NCI-H748 treated with DMSO at 0.1 percent for 48 hours (cell line): ENCODE data around the gene HTR3A.
"Not testable (repeated sequence)": the region's sequence is repeated elsewhere in the genome, so short reads cannot be mapped to it uniquely, and the experiment has no call there.

ENCODE experiments used
- DNase-seq: peaks from one replicate; lab custom pipeline; 2025; lab: John Stamatoyannopoulos, UW

The HTR3A gene

DNA sequence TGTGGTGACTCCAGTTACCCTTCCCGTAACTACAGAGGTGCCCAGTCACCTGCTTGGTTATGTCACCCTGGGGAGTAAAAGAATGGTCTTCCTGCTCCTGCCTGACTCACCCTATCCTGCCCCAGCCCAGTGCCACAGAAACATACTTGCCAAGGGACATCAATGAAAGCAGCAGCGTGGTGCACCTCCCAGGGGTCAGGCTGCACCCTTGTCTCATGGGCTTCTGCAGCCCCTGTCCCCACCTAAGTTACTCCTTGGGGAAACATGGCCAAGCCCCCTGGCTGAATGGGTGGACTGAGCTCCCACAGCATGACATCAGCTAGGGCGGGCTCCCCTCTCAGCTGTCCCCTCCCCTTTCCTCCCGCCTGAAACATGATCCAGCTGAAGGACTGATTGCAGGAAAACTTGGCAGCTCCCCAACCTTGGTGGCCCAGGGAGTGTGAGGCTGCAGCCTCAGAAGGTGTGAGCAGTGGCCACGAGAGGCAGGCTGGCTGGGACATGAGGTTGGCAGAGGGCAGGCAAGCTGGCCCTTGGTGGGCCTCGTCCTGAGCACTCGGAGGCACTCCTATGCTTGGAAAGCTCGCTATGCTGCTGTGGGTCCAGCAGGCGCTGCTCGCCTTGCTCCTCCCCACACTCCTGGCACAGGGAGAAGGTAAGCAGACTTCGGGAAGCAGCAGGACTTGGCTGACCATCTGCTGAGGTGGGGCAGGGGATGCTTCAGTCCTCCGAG lies at the start of gene HTR3A:
TSS of gene HTR3A (plus strand) at position 368 of the 730 bp plus-strand sequence. CDS start at position 586, 218 bp downstream.
- peak; percentile 74 for DNase-seq

DNA sequence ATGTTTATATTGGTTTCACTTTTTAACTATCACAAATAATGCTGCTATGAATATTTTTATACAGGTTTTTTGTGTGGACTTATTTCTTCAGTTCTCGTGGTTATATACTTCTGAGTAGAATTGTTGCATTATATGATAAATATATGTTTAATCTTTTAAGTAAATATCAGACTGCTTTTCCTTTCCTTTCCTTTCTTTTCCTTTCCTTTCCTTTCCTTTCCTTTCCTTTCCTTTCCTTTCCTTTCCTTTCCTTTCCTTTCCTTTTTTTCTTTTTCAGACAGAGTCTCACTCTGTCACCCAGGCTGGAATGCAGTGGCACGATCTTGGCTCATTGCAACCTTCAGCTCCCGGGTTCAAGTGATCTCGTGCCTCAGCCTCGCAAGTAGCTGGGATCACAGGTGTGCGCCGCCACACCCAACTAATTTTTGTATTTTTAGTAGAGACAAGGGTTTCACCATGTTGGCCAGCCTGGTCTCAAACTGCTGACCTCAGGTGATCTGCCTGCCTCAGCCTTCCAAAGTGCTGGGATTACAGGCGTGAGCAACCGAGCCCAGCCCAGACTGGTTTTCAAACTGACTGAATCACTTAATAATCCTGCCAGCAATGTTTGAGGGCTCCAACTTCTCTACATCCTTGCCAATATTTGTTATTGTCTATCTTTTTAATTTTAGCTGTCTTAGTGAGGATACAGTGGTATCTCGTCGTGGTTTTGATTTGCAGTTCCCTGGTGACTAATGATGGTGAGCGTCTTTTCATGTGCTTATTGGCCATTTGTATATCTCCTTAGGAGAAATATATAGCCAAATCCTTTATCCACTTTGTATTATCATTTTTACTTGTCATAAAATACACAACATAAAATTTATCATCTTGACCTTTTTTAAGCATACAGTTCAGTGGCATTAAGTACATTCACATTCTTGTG lies 48.4 kb upstream of the HTR3A start:
- DNase-seq, result no peak

DNA sequence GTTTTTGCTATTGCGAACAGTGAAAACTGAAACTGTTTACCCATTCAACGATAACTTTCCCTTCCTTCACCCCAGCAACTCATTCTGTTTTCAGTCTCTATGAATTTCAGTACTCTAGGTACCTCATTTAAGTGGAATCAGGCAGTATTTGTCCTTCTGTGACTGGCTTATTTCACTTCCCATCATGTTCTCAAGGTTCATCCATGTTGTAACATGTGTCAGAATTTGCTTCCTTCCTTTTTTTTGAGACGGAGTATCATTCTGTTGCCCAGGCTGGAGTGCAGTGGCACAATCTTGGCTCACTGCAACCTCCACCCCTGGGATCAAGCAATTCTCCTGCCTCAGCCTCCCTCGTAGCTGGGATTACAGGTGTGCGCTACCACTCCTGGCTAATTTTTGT lies 46.6 kb upstream of the HTR3A start:
- DNase-seq, result no peak

DNA sequence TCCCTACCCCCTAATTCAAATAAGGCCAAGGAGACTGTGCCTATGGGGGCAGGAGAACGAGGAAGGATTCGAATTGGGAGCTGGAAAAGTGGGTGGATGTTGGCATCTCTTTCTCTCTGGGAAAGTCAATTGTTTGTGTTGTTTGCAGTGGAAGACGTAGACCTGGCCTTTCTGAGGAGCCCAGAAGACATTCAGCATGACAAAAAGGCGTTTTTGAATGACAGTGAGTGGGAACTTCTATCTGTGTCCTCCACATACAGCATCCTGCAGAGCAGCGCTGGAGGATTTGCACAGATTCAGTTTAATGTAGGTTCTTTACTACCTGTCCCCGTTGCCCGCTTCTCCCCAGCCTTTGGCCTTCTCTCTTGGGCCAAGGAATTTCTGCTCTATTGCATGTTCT lies 42.1 kb upstream of the HTR3A start:
- DNase-seq, result no peak

DNA sequence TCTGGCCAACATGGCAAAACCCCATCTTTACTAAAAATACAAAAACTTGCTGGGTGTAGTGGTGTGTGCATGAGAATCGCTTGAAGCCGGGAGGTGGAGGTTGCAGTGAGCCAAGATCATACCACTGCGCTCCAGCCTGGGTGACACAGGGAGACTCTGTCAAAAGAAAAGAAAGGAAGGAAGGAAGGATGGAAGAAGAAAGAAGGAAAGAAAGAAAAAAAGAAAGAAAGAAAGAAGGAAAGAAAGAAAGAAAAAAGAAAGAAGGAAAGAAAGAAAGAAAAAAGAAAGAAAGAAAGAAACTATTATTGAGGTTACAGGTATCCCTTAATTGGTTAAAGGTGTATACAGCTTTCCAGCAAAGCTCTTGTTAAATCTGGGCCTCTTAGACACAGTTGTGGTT lies 40.7 kb upstream of the HTR3A start:
- DNase-seq, result not testable (repeated sequence)

DNA sequence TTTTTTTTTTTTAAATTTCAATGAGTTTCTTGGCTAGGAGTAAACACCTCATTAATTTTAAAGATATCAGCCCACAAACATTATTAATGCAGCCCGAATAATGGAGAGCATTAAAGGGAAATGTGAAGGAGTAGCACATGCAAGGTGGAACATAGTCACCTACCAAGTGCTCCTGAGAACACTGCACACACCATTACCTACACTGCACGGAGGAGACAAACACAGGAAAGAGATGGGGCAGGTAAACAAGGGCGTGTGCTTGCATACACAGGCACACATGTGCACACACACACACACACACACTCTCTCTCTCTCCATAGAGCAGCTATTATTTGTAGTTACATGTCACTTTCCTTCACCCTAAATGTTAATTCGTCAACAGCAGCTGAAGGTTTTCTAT lies 40.1 kb upstream of the HTR3A start:
- peak; percentile 33 for DNase-seq

DNA sequence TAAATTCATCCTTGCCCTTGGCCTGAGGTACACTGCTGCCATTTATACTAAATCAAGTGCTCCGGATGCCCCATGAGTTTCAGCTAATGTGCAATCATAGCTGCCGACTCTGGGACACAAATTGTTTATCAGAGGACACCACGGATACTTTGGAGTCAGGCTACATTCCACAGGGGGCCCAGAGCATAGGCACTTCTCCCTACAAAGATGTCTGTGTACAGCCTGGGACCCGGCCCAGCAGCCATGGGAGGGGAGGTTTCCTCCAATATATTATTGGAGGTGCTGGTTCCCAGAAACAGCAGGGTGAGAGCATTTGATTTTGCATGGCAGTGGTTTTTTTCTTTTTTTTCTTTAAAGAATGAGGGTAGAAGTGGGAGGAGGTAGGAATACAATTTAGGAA lies 39.0 kb upstream of the HTR3A start:
- no peak for DNase-seq

DNA sequence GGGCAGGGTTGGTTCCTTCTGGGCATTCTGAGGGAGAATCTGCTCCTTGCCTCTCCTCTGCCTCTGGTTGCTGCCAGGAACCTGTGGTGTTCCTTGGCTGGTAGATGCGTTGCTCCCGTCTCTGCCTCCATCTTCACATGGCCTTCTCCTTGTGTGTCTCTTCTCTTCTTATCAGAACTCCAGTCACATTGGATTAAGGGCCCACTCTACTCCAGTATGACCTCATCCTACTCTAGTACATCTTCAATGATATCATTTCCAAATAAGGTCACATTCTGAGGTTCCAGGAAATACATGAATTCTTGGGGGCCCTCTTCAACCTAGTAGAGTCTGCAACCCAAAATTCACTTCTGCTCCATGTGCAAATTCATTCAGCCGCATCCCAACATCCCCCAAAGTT lies 37.0 kb upstream of the HTR3A start:
- no peak for DNase-seq

DNA sequence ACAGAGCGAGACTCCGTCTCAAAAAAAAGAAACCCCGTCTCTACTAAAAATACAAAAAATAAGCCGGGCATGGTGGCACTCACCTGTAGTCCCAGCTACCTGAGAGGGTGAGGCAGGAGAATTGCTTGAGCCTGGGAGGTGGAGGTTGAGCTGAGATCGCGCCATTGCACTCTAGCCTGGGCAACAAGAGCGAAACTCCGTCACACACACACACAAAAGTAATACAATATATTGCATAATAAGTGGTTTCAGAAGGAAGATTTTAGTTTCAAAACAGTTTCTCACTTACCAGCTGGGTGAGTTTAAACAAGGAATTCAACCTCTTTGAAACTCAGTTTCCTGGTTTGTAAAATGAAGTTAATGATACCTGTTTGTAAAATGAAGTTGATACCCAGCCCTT lies 32.7 kb upstream of the HTR3A start:
- DNase-seq, result no peak

DNA sequence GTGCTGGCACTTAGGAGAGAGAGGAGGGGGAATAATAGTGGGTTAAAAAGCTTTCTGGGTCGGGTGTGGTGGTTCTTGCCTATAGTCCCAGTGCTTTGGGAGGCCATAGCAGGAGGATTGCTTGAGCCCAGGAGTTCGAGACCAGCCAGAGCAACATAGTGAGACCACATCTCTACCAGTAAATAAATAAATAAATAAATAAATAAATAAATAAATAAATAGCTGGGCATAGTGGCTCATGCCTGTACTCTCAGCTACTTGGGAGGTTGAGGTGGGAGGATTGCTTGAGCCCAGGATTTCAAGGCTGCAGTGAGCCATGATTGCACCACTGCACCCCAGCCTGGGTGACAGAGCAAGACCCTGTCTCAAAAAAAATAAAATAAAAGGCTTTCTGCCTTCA lies 28.7 kb upstream of the HTR3A start:
- not testable (repeated sequence) for DNase-seq

DNA sequence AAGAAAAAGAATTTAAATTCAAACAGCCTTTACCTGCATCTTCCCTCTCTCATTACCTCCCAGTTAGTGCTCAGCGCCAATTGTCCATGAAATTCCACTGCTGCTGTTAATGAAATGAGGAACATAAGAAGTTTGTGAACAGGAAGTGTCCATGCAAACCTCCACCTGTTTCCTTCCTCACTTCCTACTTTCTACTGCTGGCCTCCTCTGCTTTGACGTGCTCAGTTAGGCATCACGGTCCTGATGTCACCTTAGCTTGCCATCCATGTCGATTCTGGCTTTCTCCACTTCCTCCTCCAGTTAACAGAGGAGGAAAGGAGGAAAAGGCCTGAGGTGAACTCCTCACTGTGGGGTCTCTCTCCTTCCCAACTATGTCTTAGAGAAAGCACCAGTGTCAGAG lies 26.9 kb upstream of the HTR3A start:
- no peak for DNase-seq

DNA sequence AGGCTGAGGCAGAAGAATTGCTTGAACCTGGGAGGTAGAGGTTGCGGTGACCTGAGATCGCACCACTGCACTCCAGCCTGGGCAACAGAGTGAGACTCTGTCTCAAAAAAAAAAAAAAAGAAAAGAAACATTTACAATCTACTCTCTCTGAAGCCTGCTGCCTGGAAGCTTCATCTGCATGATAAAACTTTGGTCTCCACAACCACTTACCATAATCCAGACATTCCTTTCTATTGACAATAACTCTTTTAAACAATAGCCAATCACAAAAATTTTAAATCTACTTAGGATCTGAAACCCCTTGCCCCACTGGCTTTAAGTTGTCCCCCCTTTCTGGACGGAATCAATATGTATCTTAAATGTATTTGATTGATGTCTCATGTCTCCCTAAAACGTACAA lies 25.0 kb upstream of the HTR3A start:
- no peak for DNase-seq

DNA sequence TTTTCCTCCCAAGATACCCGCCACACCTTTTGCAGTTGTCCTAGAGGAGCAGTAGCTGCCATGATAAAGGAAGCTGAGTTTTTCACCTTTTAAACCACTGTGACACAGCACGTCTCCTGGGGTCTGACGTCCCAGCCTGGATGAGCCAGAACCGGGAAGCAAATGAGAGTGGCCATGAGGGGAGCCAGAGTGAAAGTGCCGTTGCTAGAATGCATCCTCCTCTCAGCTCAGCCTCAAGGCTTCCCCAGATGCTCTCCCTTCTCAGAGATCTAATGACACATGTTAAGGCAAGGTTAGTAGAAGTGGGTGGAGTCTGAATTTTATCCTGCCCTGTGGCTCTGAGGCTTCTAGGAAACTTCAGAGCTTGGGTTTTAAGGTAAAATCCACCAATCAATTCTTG lies 23.4 kb upstream of the HTR3A start:
- no peak for DNase-seq

DNA sequence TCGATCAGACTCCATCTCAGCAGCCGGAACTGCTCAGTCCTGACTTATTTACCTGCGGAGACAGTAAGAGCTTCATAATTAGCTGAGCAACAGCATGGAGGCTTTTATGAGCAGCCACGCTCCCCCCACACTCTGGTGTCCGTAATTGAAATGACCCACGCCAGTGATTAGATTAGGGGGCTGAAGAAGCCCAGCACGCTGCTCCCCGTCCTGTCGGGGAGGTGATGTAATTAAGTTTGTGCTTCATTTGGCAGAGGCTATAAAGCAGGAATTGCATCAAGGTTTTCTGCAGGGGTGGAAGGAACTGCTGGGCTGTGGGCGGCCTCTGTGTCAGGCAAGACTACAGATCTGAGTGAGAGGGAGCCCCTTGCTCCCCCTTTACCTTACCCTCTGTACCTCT lies 22.8 kb upstream of the HTR3A start:
- no peak for DNase-seq

DNA sequence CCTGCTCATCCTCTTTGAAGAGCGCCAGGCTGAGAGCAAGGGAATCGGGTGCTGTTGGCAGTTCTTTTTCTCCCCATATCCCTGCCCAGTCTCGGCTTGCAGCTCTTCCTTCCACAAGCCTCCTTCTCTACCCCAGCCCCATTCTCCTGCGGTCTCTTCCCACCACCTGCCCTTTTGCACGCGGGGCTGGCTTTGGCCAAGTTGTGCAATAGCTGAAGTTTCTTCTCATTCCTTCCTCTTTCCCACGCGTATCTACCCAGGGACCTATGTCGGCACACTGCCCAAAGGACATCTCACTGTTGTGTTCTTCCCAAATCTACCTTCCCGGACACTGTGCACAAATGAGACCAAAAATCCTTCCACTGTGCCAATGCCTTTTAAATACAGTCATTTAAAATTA lies 22.3 kb upstream of the HTR3A start:
- no peak for DNase-seq

DNA sequence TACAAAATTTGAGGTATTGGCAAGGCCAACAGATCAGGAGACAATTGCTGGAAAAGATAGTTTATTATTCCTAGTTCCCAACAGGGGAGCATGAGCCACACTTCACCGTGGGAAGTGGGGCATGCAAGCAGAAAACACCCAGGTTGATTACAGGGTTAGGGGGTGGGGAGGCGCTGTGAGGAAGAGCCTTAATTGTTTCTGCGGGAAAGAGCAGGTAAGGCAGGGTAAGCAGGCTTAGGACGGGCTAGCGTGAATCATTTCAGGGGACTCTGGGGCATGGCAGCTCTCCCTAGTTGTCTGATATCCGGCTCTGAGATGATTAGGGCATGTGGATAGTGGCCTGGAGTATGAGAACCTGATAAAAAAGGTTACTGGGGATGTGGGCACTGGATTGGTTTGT lies 20.7 kb upstream of the HTR3A start:
- DNase-seq, result no peak

DNA sequence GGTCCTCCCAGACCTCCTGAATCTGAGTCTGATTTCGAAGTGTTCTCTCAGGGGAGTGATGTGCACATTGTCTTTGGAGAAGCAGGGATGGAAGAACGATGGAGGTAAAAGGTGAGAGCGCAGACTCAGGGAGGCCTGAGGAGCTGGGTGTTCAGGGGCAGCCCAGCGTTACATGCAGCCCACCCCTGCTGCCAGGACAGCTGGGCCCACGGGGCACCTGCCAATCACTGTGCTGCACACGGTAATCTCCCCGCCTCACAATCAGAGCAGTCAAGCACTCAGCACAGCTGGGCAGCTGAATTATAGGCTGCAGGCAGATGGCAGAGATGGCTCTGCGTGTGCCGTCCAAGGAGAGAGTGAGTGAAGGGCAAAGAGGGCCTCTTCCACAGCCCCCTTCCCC lies 17.9 kb upstream of the HTR3A start:
- no peak for DNase-seq

DNA sequence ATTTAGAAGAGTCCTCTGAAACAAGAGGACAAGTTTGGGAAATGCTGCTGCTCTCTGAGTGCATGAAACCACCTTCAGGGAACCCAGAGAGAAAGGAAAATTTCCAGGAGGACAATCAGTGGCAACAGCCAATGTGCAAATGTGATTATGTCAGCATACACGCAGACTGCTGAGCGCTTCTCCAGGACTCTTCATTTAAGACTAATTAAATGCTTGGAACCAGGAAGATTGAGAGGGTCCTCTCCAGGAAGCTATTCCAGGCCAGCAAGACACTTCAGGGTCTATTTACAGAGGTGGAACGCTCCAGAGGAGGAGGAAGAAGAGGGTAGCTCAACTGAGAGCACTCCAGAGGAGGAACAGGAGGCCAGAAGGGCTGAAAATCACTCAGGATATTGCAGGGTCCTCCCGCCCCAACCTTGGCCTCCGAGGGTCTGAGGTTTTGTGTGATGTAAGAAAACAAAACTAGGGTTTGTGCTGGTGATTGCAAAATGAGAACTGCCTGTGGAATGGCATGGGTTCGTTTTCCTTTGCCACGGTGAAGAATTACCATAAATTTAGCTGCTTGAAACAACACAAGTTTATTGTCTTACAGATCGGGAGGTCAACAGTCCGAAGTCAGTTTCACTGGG lies 14.1 kb upstream of the HTR3A start:
- DNase-seq, result no peak

DNA sequence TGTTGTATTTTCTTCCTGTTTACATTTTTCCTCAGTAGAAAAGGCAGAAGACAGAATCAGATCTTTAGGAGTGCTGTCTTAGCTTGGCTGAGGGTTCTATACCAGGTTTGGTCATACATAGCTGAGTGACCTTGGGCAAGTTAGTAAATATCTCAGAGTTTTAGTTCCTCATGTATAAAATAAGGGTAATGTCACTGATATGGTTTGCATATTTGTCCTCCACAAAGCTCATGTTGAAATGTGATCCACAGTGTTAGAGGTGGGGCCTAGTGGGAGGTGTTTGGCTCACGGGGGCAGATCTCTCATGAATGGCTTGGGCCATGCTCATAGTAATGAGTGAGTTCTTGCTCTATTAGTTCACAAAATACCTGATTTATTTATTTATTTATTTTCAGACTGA lies 7.5 kb upstream of the HTR3A start:
- DNase-seq, result no peak

DNA sequence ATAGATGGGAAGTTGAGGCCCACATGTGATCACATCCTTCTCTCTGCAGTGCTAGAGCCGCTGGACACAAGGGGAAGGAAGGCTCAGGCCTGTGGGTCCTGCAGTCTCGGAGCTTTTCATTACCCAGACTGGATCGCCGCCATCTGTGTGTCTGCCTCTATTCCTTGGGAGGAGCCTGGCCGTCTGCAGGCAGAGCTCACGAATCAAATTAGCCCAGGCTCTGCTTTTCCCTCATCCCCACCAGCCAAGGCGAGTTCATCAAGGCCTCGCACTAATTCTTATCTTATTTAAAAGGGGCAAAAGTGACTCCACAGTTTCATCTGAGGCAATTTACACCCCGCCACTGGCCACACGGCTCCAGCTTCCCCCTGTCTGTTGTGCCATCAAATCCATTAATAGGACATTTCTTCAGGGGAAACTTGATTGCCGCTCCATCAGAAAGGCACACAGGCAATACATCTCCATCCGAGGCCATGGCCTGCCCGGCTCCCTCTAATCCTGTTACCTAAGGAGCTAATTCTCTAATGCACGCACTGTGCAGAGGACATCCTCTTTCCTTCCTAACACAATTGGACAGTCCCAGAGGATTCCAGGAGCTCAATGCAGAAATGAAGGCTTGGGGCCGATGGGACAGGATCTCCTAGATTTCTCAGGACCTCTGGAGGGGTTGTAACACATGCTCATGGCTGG lies 3.3 kb upstream of the HTR3A start:
- no peak for DNase-seq

DNA sequence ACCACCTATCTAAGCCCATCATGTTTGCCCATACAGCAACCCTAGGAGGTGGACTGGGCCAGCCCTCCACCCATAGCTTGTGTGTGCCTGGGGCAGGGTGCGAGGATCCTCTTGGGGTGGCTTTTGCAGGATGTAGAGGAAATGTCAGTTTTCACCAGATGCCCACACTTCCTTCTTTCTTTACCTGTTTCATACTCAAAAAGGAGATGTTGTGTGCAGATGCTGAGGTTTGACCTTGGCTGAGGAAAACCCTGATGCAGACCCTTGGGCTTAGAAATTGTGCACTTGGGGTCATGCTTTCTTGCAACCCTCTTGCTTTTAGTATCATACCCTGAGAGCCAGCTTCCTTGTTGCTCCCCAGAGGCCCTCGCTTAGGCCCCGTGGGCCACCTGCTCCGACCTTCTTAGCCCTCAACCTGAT lies 2.2 kb downstream of the HTR3A start:
- DNase-seq, result no peak

DNA sequence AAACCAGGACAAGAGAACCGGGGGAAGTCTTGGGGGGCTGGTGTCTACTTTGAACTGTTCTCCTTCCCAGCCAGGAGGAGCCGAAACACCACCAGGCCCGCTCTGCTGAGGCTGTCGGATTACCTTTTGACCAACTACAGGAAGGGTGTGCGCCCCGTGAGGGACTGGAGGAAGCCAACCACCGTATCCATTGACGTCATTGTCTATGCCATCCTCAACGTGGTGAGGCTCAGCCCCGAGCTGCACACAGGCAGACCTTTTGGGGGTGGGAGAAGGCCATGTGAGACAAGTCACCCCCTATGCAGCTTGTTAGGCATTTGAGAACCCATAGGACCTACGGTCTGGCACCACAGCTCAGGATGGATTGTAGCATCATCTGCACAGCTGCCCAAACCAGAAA lies 2.8 kb downstream of the HTR3A start:
- no peak for DNase-seq
